HepG2 (cell line): ENCODE data around the gene HEMK1. TPM values are rescaled to one million over a fixed set of nuclear protein-coding genes. Genes with fewer than 3 reads are reported as not detected.

Experiments used
- ATAC-seq: fragments of 200-7000 bp; cut with Tn5 transposase; 3 replicates; pipeline ENCODE4 v1.9.1; 2020; ENCODE audit warnings: mild to moderate bottlenecking, moderate library complexity
- BruUV-seq: library from RNA; stranded (reverse); fragments of 400-500 nt; replicated peaks from 2 replicates; lab custom pipeline; 2021; lab: Mats Ljungman, UMichigan
- CTCF ChIA-PET: fragments of 300-600 bp; formaldehyde crosslinking; extraction: SDS; loops from one replicate; lab custom pipeline; 2021; ENCODE audit warnings: low total read pairs, inconsistent platforms, low intra/inter-chr PET ratio; lab: Yijun Ruan, JAX
- POLR2A ChIA-PET: fragments of 350-600 bp; sonication (Branson Sonifier 250); formaldehyde crosslinking; loops from one replicate; lab custom pipeline; 2020; ENCODE audit warnings: antibody characterized with exemption, inconsistent platforms; lab: Yijun Ruan, JAX
- DNase-seq: peaks from one replicate; pipeline ENCODE4 v3.0.0-alpha.2; 2015; ENCODE audit warnings: low spot score
- FAIRE-seq: peaks from 3 replicates; lab custom pipeline; 2011; peaks lifted over from hg19 to GRCh38; lab: Jason Lieb, UNC
- H2AFZ ChIP-seq: one replicate; pipeline ENCODE4 v1.6.1; 2011; ENCODE audit warnings: low read length, inconsistent platforms
- H3K27ac ChIP-seq: fragments of 300-600 bp; 3 replicates; pipeline ENCODE4 v1.8.0; 2011; ENCODE audit warnings: mixed run types, mild to moderate bottlenecking, mixed read lengths, low read length, inconsistent platforms; ENCODE audit not compliant: insufficient read depth; ENCODE audit errors: extremely low read length
- H3K27me3 ChIP-seq, 2 experiments: fragments of 200-600 bp in 1 of 2; 2 replicates in 1 of 2; 3 replicates in 1 of 2; pipeline versions ENCODE4 v1.6.0 to v1.8.0; 2011; ENCODE audit warnings: low read length in 2 of 2, mild to moderate bottlenecking in 2 of 2, moderate library complexity in 2 of 2, inconsistent platforms in 1 of 2; ENCODE audit not compliant: insufficient read depth in 2 of 2, control insufficient read depth in 1 of 2
- H3K36me3 ChIP-seq, 2 experiments: fragments of 200-600 bp in 1 of 2; replicated peaks in 1 of 2; 2 replicates in 1 of 2; 3 replicates in 1 of 2; pipeline versions ENCODE4 v1.5.1 to v1.8.0; 2011; ENCODE audit warnings: low read length in 2 of 2, inconsistent platforms in 1 of 2; ENCODE audit not compliant: insufficient read depth in 2 of 2, control insufficient read depth in 1 of 2
- H3K4me1 ChIP-seq: 2 replicates; pipeline ENCODE4 v1.5.1; 2012; ENCODE audit warnings: low read length, inconsistent platforms; ENCODE audit not compliant: insufficient read depth
- H3K4me2 ChIP-seq: 2 replicates; pipeline ENCODE4 v1.6.0; 2011; ENCODE audit warnings: low read depth, low read length, inconsistent platforms
- H3K4me3 ChIP-seq, 3 experiments: fragments of 200-600 bp in 1 of 3; sonication (generic), shearing (Covaris generic) in 1 of 3; replicated peaks in 1 of 3; 2 replicates each; pipeline ENCODE4 v1.5.1; 2011 to 2016; ENCODE audit warnings: low read length in 3 of 3, inconsistent platforms in 2 of 3, low read depth in 2 of 3, mild to moderate bottlenecking in 2 of 3, control low read depth in 1 of 3, mixed read lengths in 1 of 3; ENCODE audit not compliant: insufficient read depth in 1 of 3
- H3K79me2 ChIP-seq: one replicate; pipeline ENCODE4 v1.6.1; 2011; ENCODE audit warnings: low read length, inconsistent platforms; ENCODE audit not compliant: insufficient read depth
- H3K9ac ChIP-seq: 2 replicates; pipeline ENCODE4 v1.6.0; 2011; ENCODE audit warnings: mild to moderate bottlenecking, low read depth, low read length, inconsistent platforms; ENCODE audit not compliant: insufficient read depth
- H3K9me3 ChIP-seq: 2 replicates; pipeline ENCODE4 v1.5.1; 2012; ENCODE audit warnings: mild to moderate bottlenecking, low read length
- H4K20me1 ChIP-seq: 2 replicates; pipeline ENCODE4 v1.6.0; 2011; ENCODE audit warnings: inconsistent platforms, mild to moderate bottlenecking, low read length, moderate library complexity; ENCODE audit not compliant: insufficient read depth
- ATAD3A ChIP-seq: sonication (generic); formaldehyde crosslinking; IDR thresholded peaks from 2 replicates; pipeline ENCODE4 v1.4.0; 2020; ENCODE audit warnings: missing genetic modification reagents
- CREM ChIP-seq, 2 experiments: sonication (generic) in 1 of 2; formaldehyde crosslinking in 1 of 2; IDR thresholded peaks; 2 replicates each; pipeline versions ENCODE4 v1.4.0 to v1.6.1; 2016 to 2020; ENCODE audit warnings: antibody characterized with exemption in 1 of 2, mild to moderate bottlenecking in 1 of 2, missing genetic modification reagents in 1 of 2
- ERF ChIP-seq: IDR thresholded peaks from 2 replicates; pipeline ENCODE4 v1.6.1; 2018; ENCODE audit warnings: missing biosample characterization, missing genetic modification reagents
- HNRNPK ChIP-seq: fragments of 200-400 bp; formaldehyde crosslinking; IDR thresholded peaks from 2 replicates; pipeline ENCODE4 v1.6.1; 2018; ENCODE audit warnings: low read length, low read depth, moderate library complexity, mild to moderate bottlenecking; ENCODE audit not compliant: poor library complexity, severe bottlenecking
- JUNB ChIP-seq: sonication (generic); formaldehyde crosslinking; IDR thresholded peaks from 2 replicates; pipeline ENCODE4 v1.8.0; 2022; ENCODE audit warnings: missing genetic modification reagents, mild to moderate bottlenecking, borderline replicate concordance
- MAZ ChIP-seq, 2 experiments: sonication (generic) in 1 of 2; formaldehyde crosslinking in 1 of 2; IDR thresholded peaks; 2 replicates each; pipeline versions ENCODE4 v1.5.0 to v1.6.1; 2012 to 2020; ENCODE audit warnings: low read depth in 2 of 2, mild to moderate bottlenecking in 2 of 2, borderline replicate concordance in 1 of 2, improper control_type of control experiment in 1 of 2, low read length in 1 of 2, missing genetic modification reagents in 1 of 2, moderate library complexity in 1 of 2
- MYNN ChIP-seq: sonication (generic); formaldehyde crosslinking; IDR thresholded peaks from 2 replicates; pipeline ENCODE4 v1.4.0; 2020; ENCODE audit warnings: mild to moderate bottlenecking, low read depth, missing genetic modification reagents
- NR2C2 ChIP-seq: sonication (generic); formaldehyde crosslinking; IDR thresholded peaks from 2 replicates; pipeline ENCODE4 v1.4.0; 2020; ENCODE audit warnings: missing genetic modification reagents, mild to moderate bottlenecking, moderate library complexity, borderline replicate concordance
- ZFP37 ChIP-seq: sonication (generic); formaldehyde crosslinking; IDR thresholded peaks from 2 replicates; pipeline ENCODE4 v1.4.0; 2020; ENCODE audit warnings: missing genetic modification reagents, borderline replicate concordance
- ZMYM4 ChIP-seq: sonication (generic); formaldehyde crosslinking; IDR thresholded peaks from 2 replicates; pipeline ENCODE4 v1.8.1; 2023; ENCODE audit warnings: mild to moderate bottlenecking, missing genetic modification reagents
- ZNF224 ChIP-seq: sonication (generic); formaldehyde crosslinking; IDR thresholded peaks from 2 replicates; pipeline ENCODE4 v1.5.0; 2020; ENCODE audit warnings: mild to moderate bottlenecking, missing genetic modification reagents
- ZNF496 ChIP-seq: sonication (generic); formaldehyde crosslinking; IDR thresholded peaks from 2 replicates; pipeline ENCODE4 v1.8.1; 2023; ENCODE audit warnings: mild to moderate bottlenecking, moderate library complexity, missing genetic modification reagents; ENCODE audit not compliant: insufficient replicate concordance
- ZNF577 ChIP-seq: sonication (generic); formaldehyde crosslinking; IDR thresholded peaks from 2 replicates; pipeline ENCODE4 v1.4.0; 2020; ENCODE audit warnings: mild to moderate bottlenecking, low read depth, missing genetic modification reagents, borderline replicate concordance
- in situ Hi-C: cut with HindIII; loops from 2 replicates; pipeline ENCODE4 v1.10.0; 2017; ENCODE audit warnings: low pct_unique_long_range_greater_than_20kb; ENCODE audit not compliant: extremely low pct_ligation_motif_present
- intact Hi-C: fragments of 100-400 bp; cut with micrococcal nuclease; formaldehyde crosslinking; loops from one replicate; pipeline ENCODE4 v1.10.0; 2022; ENCODE audit not compliant: unreplicated experiment
- polyA plus RNA-seq, 8 experiments: library from polyadenylated mRNA; depleted of rRNA in 3 of 8; stranded (reverse) in 7 of 8; unstranded in 1 of 8; fragments of >200 nt; fragmentation: Illumina TruSeq in 4 of 8; extraction: Trizol in 4 of 8; gene quantifications; 2 replicates each; pipeline versions ENCODE4 v1.2.1 to v1.2.3, GENCODE V29; 2011 to 2016; ENCODE audit warnings: low read depth in 4 of 8, missing spikeins in 1 of 8, mixed read lengths in 1 of 8; ENCODE audit not compliant: insufficient read depth in 1 of 8
- total RNA-seq, 5 experiments: library from RNA; depleted of rRNA; stranded (reverse); fragments of >200 nt; fragmentation: Illumina TruSeq; extraction: Trizol; gene quantifications; 2 replicates each; pipeline ENCODE4 v1.2.3, GENCODE V29; 2016; ENCODE audit warnings: low read depth in 1 of 5
- TF ChIP-seq, protein P1 (sequence below): fragments of 450-650 bp; IDR thresholded peaks from 2 replicates; pipeline ENCODE4 v1.6.1; 2017; ENCODE audit warnings: mild to moderate bottlenecking
- TF ChIP-seq, protein P2 (sequence below): sonication (generic); formaldehyde crosslinking; IDR thresholded peaks from 2 replicates; pipeline ENCODE4 v1.9.0; 2021; ENCODE audit warnings: missing genetic modification reagents, mild to moderate bottlenecking, borderline replicate concordance
- TF ChIP-seq, protein P3 (sequence below): sonication (generic); formaldehyde crosslinking; IDR thresholded peaks from 2 replicates; pipeline ENCODE4 v1.8.0; 2022; ENCODE audit warnings: missing genetic modification reagents, mild to moderate bottlenecking, moderate library complexity, borderline replicate concordance

The HEMK1 gene
- total and polyA plus RNA-seq, 2 of the 13 experiments (the other 11 are each of a cell fraction or from before 2014, with no cell fraction given), result 9.8 to 12.6 TPM

DNA sequence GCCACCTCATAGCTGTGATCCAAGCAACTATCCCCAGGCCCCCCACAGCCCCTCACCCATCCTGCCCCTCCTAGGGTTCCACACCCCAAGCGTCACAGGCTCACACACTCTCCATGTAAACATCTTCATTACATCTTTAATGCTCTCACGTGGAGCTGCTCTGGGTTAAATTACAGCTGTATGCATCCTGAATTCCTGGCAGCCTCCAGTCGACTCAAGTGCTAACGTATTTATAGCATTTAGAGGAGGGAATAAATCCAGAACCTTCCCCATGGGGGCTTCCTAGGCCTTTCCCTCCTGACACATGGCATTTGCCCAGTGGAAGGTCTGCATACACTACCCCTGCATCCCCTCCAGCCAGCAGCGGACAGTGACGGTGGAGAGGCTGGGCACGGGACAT lies 11.4 kb upstream of the HEMK1 start (continued):
- no peak for TF ChIP-seq ATAD3A (CRISPR knock-in tag)
- TF ChIP-seq, protein P1, sequence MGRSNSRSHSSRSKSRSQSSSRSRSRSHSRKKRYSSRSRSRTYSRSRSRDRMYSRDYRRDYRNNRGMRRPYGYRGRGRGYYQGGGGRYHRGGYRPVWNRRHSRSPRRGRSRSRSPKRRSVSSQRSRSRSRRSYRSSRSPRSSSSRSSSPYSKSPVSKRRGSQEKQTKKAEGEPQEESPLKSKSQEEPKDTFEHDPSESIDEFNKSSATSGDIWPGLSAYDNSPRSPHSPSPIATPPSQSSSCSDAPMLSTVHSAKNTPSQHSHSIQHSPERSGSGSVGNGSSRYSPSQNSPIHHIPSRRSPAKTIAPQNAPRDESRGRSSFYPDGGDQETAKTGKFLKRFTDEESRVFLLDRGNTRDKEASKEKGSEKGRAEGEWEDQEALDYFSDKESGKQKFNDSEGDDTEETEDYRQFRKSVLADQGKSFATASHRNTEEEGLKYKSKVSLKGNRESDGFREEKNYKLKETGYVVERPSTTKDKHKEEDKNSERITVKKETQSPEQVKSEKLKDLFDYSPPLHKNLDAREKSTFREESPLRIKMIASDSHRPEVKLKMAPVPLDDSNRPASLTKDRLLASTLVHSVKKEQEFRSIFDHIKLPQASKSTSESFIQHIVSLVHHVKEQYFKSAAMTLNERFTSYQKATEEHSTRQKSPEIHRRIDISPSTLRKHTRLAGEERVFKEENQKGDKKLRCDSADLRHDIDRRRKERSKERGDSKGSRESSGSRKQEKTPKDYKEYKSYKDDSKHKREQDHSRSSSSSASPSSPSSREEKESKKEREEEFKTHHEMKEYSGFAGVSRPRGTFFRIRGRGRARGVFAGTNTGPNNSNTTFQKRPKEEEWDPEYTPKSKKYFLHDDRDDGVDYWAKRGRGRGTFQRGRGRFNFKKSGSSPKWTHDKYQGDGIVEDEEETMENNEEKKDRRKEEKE, result no peak

DNA sequence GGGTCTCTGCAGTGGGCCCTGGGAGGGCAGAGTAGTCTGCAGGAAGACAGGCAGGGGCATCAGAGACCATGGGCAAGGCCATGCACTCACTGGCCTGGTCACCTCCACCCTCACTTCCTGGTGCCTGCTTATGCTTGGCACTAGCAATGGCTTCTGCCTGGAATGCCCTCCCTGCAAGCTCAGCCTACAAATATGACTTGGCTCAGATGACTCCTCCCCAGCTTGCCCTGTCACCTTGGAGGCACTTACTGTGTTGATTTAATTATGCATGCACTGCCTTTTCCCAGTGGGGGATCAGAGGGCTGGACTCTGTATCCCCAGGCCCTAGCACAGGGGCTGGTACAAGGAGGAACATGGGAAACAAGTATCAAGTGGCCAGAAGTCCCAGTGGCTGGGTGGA lies 9.6 kb upstream of the HEMK1 start:
- H3K4me1 ChIP-seq, result peaks cover 16% of the 10 kb centered on the region
- FAIRE-seq, result no peak
- in situ Hi-C loops (no loop called here), intact Hi-C loops (no loop called here)
- no peak overlapping the region for H3K9ac ChIP-seq
- H3K4me2 ChIP-seq, result no peak overlapping the region
- CTCF ChIA-PET, result no interaction called here
- no peaks in the 10 kb centered on the region for H3K9me3 ChIP-seq
- H3K79me2 ChIP-seq, result no peaks in the 10 kb centered on the region
- no peak for DNase-seq
- no peak overlapping the region for H3K27ac ChIP-seq
- no TSS peak for BruUV-seq
- no peaks in the 10 kb centered on the region for H4K20me1 ChIP-seq
- POLR2A ChIA-PET, result no interaction called here
- H3K36me3 ChIP-seq, result no peaks in the 10 kb centered on the region
- peaks cover 1 to 32% of the 10 kb centered on the region in 2 experiments; a peak in 3 of 5 replicates for H3K27me3 ChIP-seq
- H3K4me3 ChIP-seq, result no peak overlapping the region
- no peak overlapping the region for H2AFZ ChIP-seq
- ATAC-seq, result no peak
- TF ChIP-seq, protein P2, sequence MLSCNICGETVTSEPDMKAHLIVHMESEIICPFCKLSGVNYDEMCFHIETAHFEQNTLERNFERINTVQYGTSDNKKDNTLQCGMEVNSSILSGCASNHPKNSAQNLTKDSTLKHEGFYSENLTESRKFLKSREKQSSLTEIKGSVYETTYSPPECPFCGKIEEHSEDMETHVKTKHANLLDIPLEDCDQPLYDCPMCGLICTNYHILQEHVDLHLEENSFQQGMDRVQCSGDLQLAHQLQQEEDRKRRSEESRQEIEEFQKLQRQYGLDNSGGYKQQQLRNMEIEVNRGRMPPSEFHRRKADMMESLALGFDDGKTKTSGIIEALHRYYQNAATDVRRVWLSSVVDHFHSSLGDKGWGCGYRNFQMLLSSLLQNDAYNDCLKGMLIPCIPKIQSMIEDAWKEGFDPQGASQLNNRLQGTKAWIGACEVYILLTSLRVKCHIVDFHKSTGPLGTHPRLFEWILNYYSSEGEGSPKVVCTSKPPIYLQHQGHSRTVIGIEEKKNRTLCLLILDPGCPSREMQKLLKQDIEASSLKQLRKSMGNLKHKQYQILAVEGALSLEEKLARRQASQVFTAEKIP, result no peak
- no peak for TF ChIP-seq JUNB (CRISPR knock-in tag)
- TF ChIP-seq, protein P3, sequence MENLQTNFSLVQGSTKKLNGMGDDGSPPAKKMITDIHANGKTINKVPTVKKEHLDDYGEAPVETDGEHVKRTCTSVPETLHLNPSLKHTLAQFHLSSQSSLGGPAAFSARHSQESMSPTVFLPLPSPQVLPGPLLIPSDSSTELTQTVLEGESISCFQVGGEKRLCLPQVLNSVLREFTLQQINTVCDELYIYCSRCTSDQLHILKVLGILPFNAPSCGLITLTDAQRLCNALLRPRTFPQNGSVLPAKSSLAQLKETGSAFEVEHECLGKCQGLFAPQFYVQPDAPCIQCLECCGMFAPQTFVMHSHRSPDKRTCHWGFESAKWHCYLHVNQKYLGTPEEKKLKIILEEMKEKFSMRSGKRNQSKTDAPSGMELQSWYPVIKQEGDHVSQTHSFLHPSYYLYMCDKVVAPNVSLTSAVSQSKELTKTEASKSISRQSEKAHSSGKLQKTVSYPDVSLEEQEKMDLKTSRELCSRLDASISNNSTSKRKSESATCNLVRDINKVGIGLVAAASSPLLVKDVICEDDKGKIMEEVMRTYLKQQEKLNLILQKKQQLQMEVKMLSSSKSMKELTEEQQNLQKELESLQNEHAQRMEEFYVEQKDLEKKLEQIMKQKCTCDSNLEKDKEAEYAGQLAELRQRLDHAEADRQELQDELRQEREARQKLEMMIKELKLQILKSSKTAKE (CRISPR knock-in tag), result no peak
- TF ChIP-seq ERF (CRISPR knock-in tag), result no peak
- no peak for TF ChIP-seq ZNF496
- TF ChIP-seq ZNF577 (CRISPR knock-in tag), result no peak
- TF ChIP-seq ZMYM4 (CRISPR knock-in tag), result no peak
- TF ChIP-seq HNRNPK, result no peak
- no peak for TF ChIP-seq MAZ (IDR thresholded peaks at IDR 0.05; ENCODE audit: borderline replicate concordance, low read depth, low read length)
- TF ChIP-seq MAZ (CRISPR knock-in tag; IDR thresholded peaks at IDR 0.05; ENCODE audit: low read depth), result no peak
- no peak for TF ChIP-seq NR2C2 (CRISPR knock-in tag)
- no peak for TF ChIP-seq CREM (IDR thresholded peaks at IDR 0.05)
- TF ChIP-seq CREM (CRISPR knock-in tag; IDR thresholded peaks at IDR 0.05), result no peak
- TF ChIP-seq ZNF224 (CRISPR knock-in tag), result no peak
- TF ChIP-seq ZFP37 (CRISPR knock-in tag), result no peak
- TF ChIP-seq MYNN (CRISPR knock-in tag), result no peak
